Neural cell (in vitro differentiated cells): ENCODE results near the gene CCSER2. TPM values are rescaled to one million over a fixed set of nuclear protein-coding genes. Genes with fewer than 3 reads are reported as not detected.
A peak's percentile ranks its signal among the peaks of the same experiment; 100 is the strongest.

Experiments
- H2AFZ ChIP-seq: fragments of 200-600, 300-800 bp; sonication (generic), shearing (Covaris generic); 2 replicates; pipeline ENCODE4 v1.6.0; 2014; ENCODE audit warnings: low read depth, mild to moderate bottlenecking, antibody characterized with exemption, low read length, moderate library complexity
- H3F3A ChIP-seq: fragments of 200-600 bp; shearing (Covaris generic); 2 replicates; pipeline ENCODE4 v1.6.1; 2016; ENCODE audit warnings: mild to moderate bottlenecking, moderate library complexity, mixed read lengths, antibody characterized with exemption, low read length; ENCODE audit not compliant: insufficient read depth, poor library complexity, severe bottlenecking
- H3K27ac ChIP-seq: fragments of 200-600, 300-800 bp; sonication (generic), shearing (Covaris generic); 2 replicates; pipeline ENCODE4 v1.5.1; 2014; ENCODE audit warnings: mild to moderate bottlenecking, low read length, moderate library complexity
- H3K27me3 ChIP-seq: fragments of 300-800, 200-600 bp; sonication (generic), shearing (Covaris generic); 2 replicates; pipeline ENCODE4 v1.6.0; 2014; ENCODE audit warnings: mild to moderate bottlenecking, low read depth, low read length, moderate library complexity; ENCODE audit not compliant: insufficient read depth
- H3K36me3 ChIP-seq: fragments of 300-800, 200-600 bp; sonication (generic), shearing (Covaris generic); 2 replicates; pipeline ENCODE4 v1.5.1; 2014; ENCODE audit warnings: mild to moderate bottlenecking, antibody characterized with exemption, low read length, moderate library complexity; ENCODE audit not compliant: insufficient read depth
- H3K4me2 ChIP-seq: fragments of 300-800, 200-600 bp; sonication (generic), shearing (Covaris generic); 2 replicates; pipeline ENCODE4 v1.6.0; 2014; ENCODE audit warnings: mild to moderate bottlenecking, low read length
- H3K4me3 ChIP-seq: fragments of 300-800, 200-600 bp; sonication (generic), shearing (Covaris generic); 2 replicates; pipeline ENCODE4 v1.5.1; 2014; ENCODE audit warnings: mild to moderate bottlenecking, low read length, moderate library complexity
- H3K79me2 ChIP-seq: fragments of 200-600 bp; shearing (Covaris generic); replicated peaks from 2 replicates; pipeline ENCODE4 v1.6.0; 2014; ENCODE audit warnings: mild to moderate bottlenecking, low read length, moderate library complexity; ENCODE audit not compliant: insufficient read depth
- H3K9ac ChIP-seq: fragments of 300-800, 200-600 bp; sonication (generic), shearing (Covaris generic); 2 replicates; pipeline ENCODE4 v1.6.1; 2016; ENCODE audit warnings: mild to moderate bottlenecking, low read length, mixed read lengths
- H3K9me2 ChIP-seq: fragments of 200-600 bp; shearing (Covaris generic); 2 replicates; pipeline ENCODE4 v1.6.1; 2016; ENCODE audit warnings: mild to moderate bottlenecking, low read length, mixed read lengths; ENCODE audit not compliant: insufficient read depth
- H3K9me3 ChIP-seq: fragments of 200-600, 300-800 bp; sonication (generic), shearing (Covaris generic); 2 replicates; pipeline ENCODE4 v1.6.1; 2016; ENCODE audit warnings: mild to moderate bottlenecking, mixed run types, low read length, moderate library complexity, mixed read lengths
- H4K20me1 ChIP-seq: fragments of 200-600 bp; shearing (Covaris generic); 2 replicates; pipeline ENCODE4 v1.6.1; 2016; ENCODE audit warnings: mild to moderate bottlenecking, mixed run types; ENCODE audit not compliant: insufficient read depth
- EP300 ChIP-seq: fragments of 450-650 bp; conservative IDR thresholded peaks from 2 replicates; pipeline ENCODE4 v1.6.1; 2014; ENCODE audit warnings: antibody characterized with exemption, mild to moderate bottlenecking, moderate library complexity; ENCODE audit not compliant: poor library complexity, severe bottlenecking
- EZH2 ChIP-seq: fragments of 200-600, 300-800 bp; shearing (Covaris generic), sonication (generic); IDR thresholded peaks from 2 replicates; pipeline ENCODE4 v1.6.1; 2014; ENCODE audit warnings: antibody characterized with exemption, low read length, borderline replicate concordance, mild to moderate bottlenecking; ENCODE audit not compliant: insufficient read depth, poor library complexity, severe bottlenecking
- MXI1 ChIP-seq: fragments of 450-650 bp; conservative IDR thresholded peaks from 2 replicates; pipeline ENCODE4 v1.6.1; 2014; ENCODE audit warnings: antibody characterized with exemption, mild to moderate bottlenecking; ENCODE audit not compliant: poor library complexity, severe bottlenecking
- POLR2AphosphoS5 ChIP-seq: IDR thresholded peaks from 2 replicates; pipeline ENCODE4 v1.6.1; 2012
- RAD21 ChIP-seq: fragments of 450-650 bp; conservative IDR thresholded peaks from 2 replicates; pipeline ENCODE4 v1.6.1; 2014; ENCODE audit warnings: antibody characterized with exemption, mild to moderate bottlenecking, moderate library complexity
- SMC3 ChIP-seq: fragments of 450-650 bp; conservative IDR thresholded peaks from 2 replicates; pipeline ENCODE4 v1.6.1; 2014; ENCODE audit warnings: antibody characterized with exemption, mild to moderate bottlenecking, moderate library complexity; ENCODE audit not compliant: poor library complexity
- TAF1 ChIP-seq: IDR thresholded peaks from 2 replicates; pipeline ENCODE4 v1.6.1; 2012; ENCODE audit warnings: low read depth
- polyA plus RNA-seq: library from polyadenylated mRNA; depleted of rRNA; stranded (reverse); fragments of >200 nt; gene quantifications from 2 replicates; pipeline ENCODE4 v1.2.3, GENCODE V29; 2014
- TF ChIP-seq, protein P1 (sequence below): fragments of 450-650 bp; IDR thresholded peaks from 2 replicates; pipeline ENCODE4 v1.5.1; 2014; ENCODE audit warnings: antibody characterized with exemption, mild to moderate bottlenecking, moderate library complexity; ENCODE audit not compliant: poor library complexity, severe bottlenecking
- TF ChIP-seq, protein P2 (sequence below): IDR thresholded peaks from 2 replicates; pipeline ENCODE4 v1.6.1; 2012; ENCODE audit warnings: borderline replicate concordance

CCSER2 gene
- polyA plus RNA-seq, 1 donor from 2014 or later: 38.3 TPM

DNA sequence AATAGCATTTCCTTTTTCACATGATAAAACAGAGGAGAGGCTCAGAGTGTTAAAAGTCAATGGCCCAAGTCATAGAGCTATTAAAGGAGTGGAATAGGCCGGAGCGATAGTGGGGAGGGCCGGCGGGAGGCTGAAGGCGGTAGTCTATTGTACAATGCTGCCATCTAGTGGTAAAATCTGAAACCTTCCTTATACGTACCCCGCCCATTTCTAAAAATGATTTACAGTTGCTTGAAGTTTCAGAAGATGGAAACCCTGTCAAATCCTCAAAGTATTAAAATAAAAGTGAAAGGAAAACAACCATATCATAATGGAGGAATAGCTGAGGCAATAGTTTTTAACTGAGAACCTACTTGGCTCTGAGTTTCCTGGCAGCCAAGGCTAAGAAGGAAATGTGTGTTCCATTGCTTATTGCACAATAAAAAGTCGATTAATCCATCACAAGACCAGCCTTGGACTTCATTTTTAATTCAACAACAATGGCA is 209.1 kb downstream of the CCSER2 start:
- Histone ChIP-seq H4K20me1 (no peaks in the 10 kb centered on the region), H2AFZ (no peak overlapping the region), H3K36me3 (no peaks in the 10 kb centered on the region), H3K79me2 (no peaks in the 10 kb centered on the region), H3K9me3 (no peaks in the 10 kb centered on the region), H3K4me2 (no peak overlapping the region), H3K9me2 (no peaks in the 10 kb centered on the region), H3K4me3 (no peak overlapping the region), H3K9ac (no peak overlapping the region), H3F3A (no peaks in the 10 kb centered on the region), H3K27ac (no peak overlapping the region), H3K27me3 (peaks cover 6% of the 10 kb centered on the region)
- TF ChIP-seq, protein P1, sequence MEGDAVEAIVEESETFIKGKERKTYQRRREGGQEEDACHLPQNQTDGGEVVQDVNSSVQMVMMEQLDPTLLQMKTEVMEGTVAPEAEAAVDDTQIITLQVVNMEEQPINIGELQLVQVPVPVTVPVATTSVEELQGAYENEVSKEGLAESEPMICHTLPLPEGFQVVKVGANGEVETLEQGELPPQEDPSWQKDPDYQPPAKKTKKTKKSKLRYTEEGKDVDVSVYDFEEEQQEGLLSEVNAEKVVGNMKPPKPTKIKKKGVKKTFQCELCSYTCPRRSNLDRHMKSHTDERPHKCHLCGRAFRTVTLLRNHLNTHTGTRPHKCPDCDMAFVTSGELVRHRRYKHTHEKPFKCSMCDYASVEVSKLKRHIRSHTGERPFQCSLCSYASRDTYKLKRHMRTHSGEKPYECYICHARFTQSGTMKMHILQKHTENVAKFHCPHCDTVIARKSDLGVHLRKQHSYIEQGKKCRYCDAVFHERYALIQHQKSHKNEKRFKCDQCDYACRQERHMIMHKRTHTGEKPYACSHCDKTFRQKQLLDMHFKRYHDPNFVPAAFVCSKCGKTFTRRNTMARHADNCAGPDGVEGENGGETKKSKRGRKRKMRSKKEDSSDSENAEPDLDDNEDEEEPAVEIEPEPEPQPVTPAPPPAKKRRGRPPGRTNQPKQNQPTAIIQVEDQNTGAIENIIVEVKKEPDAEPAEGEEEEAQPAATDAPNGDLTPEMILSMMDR: peak; percentile 85
- TF ChIP-seq RAD21 (peak; percentile 88), MXI1 (no peak), POLR2AphosphoS5 (no peak), SMC3 (peak; percentile 86), EP300 (no peak), TAF1 (no peak)
- TF ChIP-seq, protein P2, sequence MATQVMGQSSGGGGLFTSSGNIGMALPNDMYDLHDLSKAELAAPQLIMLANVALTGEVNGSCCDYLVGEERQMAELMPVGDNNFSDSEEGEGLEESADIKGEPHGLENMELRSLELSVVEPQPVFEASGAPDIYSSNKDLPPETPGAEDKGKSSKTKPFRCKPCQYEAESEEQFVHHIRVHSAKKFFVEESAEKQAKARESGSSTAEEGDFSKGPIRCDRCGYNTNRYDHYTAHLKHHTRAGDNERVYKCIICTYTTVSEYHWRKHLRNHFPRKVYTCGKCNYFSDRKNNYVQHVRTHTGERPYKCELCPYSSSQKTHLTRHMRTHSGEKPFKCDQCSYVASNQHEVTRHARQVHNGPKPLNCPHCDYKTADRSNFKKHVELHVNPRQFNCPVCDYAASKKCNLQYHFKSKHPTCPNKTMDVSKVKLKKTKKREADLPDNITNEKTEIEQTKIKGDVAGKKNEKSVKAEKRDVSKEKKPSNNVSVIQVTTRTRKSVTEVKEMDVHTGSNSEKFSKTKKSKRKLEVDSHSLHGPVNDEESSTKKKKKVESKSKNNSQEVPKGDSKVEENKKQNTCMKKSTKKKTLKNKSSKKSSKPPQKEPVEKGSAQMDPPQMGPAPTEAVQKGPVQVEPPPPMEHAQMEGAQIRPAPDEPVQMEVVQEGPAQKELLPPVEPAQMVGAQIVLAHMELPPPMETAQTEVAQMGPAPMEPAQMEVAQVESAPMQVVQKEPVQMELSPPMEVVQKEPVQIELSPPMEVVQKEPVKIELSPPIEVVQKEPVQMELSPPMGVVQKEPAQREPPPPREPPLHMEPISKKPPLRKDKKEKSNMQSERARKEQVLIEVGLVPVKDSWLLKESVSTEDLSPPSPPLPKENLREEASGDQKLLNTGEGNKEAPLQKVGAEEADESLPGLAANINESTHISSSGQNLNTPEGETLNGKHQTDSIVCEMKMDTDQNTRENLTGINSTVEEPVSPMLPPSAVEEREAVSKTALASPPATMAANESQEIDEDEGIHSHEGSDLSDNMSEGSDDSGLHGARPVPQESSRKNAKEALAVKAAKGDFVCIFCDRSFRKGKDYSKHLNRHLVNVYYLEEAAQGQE: no peak

DNA sequence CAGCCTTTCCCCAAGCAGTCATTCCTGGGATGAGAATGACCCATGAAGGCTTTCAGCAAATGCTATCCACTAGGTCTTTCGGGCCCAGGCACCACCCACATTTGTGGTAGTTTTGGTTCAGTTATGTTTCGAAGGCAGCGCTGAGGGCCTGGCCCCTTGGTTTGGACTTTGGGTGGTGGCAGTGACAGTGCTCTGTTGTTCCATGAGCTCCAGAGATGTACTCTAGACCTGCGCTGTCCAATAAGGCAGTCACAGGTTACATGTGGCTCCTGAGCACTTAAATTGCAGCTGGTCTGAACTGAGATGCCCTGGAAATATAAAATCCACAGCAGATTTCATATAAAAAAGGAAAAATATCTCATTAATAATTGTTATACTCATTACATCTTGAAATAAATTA is 209.6 kb downstream of the CCSER2 start:
- no peaks in the 10 kb centered on the region for H3K36me3 ChIP-seq
- no peaks in the 10 kb centered on the region for H3K9me3 ChIP-seq
- TF ChIP-seq EP300 (no peak), MXI1 (no peak), RAD21 (no peak), SMC3 (no peak), POLR2AphosphoS5 (no peak), EZH2 (no peak), TAF1 (no peak)
- TF ChIP-seq, protein P2: no peak
- TF ChIP-seq, protein P1: no peak
- H3K4me2 ChIP-seq: no peak overlapping the region
- no peak overlapping the region for H3K4me3 ChIP-seq
- no peak overlapping the region for H3K27ac ChIP-seq
- H3K79me2 ChIP-seq: no peaks in the 10 kb centered on the region
- no peak overlapping the region for H2AFZ ChIP-seq
- H3F3A ChIP-seq: no peaks in the 10 kb centered on the region
- no peaks in the 10 kb centered on the region for H4K20me1 ChIP-seq
- no peak overlapping the region for H3K9ac ChIP-seq
- no peaks in the 10 kb centered on the region for H3K9me2 ChIP-seq
- peaks cover 6% of the 10 kb centered on the region for H3K27me3 ChIP-seq
